ENCODE results near the gene ADAM23.

The ADAM23 gene

DNA sequence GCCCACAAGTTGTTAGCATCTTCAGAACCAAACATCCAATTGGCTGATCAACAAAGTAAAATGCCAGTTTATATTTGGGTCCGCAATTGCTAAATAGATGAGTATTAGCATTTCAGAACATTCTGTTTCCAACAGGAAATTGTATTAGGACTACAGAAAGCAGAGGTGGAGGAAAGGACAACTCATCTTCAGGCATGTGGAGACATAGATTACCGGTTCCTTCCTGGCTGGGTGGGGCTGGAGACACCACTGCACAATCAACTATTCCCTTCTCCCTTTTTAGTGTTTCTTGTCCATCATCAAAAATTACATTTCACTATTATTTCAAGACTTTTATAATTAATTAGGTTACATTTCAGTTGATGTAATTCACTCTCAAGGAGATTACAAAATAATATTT, 83.8 kb downstream of the ADAM23 start:
- Histone ChIP-seq H3K79me2 (ENCODE audit: insufficient read depth, low read length) (no peaks in the 10 kb centered on the region), H3K9ac (ENCODE audit: low read length) (no peak overlapping the region), H3K9me3 (ENCODE audit: insufficient read depth, low read length) (no peaks in the 10 kb centered on the region), H3F3A (ENCODE audit: insufficient read depth) (no peaks in the 10 kb centered on the region), H3K9me2 (replicated peaks; ENCODE audit: insufficient read depth, low read length) (no peaks in the 10 kb centered on the region), H3K27me3 (ENCODE audit: low read length) (no peaks in the 10 kb centered on the region), H3K36me3 (ENCODE audit: low read length) (no peaks in the 10 kb centered on the region), H2AFZ (ENCODE audit: low read depth, low read length, severe bottlenecking) (no peak overlapping the region), H3K4me3 (ENCODE audit: insufficient read depth, low read length, poor library complexity, severe bottlenecking) (no peak overlapping the region), H3K27ac (ENCODE audit: low read depth, low read length) (no peak overlapping the region), H4K20me1 (ENCODE audit: low read depth, low read length) (no peaks in the 10 kb centered on the region), H3K4me2 (ENCODE audit: low read depth, low read length, poor library complexity, severe bottlenecking) (no peak overlapping the region)
- TF ChIP-seq, protein P1, sequence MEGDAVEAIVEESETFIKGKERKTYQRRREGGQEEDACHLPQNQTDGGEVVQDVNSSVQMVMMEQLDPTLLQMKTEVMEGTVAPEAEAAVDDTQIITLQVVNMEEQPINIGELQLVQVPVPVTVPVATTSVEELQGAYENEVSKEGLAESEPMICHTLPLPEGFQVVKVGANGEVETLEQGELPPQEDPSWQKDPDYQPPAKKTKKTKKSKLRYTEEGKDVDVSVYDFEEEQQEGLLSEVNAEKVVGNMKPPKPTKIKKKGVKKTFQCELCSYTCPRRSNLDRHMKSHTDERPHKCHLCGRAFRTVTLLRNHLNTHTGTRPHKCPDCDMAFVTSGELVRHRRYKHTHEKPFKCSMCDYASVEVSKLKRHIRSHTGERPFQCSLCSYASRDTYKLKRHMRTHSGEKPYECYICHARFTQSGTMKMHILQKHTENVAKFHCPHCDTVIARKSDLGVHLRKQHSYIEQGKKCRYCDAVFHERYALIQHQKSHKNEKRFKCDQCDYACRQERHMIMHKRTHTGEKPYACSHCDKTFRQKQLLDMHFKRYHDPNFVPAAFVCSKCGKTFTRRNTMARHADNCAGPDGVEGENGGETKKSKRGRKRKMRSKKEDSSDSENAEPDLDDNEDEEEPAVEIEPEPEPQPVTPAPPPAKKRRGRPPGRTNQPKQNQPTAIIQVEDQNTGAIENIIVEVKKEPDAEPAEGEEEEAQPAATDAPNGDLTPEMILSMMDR (IDR thresholded peaks at IDR 0.05; ENCODE audit: insufficient read depth, low read length, poor library complexity, severe bottlenecking): no peak
- TF ChIP-seq EZH2phosphoT487 (conservative IDR thresholded peaks at IDR 0.05; ENCODE audit: low read length): no peak

DNA sequence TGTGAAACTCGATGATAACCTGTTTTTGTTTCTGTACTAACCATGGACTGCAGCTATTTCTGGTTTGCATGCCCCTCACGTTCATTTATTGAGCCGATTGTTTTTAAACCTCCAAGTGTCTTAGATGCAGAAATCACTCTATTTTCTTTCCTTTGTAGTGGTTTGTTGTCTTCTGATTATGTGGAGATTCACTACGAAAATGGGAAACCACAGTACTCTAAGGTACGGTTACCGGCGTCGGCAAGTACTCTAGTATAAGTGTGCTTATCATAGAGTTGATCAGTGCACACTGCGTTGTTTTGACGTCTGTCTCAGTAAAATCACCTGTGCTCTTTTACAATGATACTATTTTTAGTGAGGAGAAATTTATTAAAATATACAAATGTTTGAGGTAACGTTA, 87.4 kb downstream of the ADAM23 start:
- Histone ChIP-seq H3K27ac (ENCODE audit: low read depth, low read length) (no peak overlapping the region), H2AFZ (ENCODE audit: low read depth, low read length, severe bottlenecking) (no peak overlapping the region)

DNA sequence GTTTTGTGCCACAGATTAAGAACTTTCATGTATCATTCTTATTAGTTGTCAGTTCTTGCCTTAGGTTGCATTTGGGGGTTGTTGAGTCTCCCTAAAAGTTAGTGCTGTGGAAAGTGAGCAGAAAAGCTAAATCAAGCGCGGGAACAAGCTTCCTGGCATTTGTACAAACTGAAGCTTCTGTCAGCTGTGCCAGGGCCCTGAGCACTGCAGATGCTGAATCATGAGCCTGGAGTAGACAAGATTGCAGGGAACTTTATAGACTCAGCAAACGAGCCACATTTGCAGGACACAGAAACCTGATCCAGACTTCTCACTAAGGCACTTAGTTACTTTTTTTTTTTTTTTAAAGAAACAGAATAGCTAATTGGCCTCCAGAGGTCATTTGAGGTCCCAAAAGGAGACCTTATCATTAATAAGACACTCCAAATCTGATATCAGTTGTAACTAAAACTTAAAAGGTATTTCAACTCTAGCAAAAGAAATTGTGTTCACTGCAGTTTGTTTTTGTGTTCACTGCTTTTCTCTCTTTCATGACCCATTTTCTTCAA, 88.7 kb downstream of the ADAM23 start:
- Histone ChIP-seq H3K27ac (ENCODE audit: low read depth, low read length) (no peak overlapping the region), H3F3A (ENCODE audit: insufficient read depth) (no peaks in the 10 kb centered on the region), H3K9me2 (replicated peaks; ENCODE audit: insufficient read depth, low read length) (no peaks in the 10 kb centered on the region)

More for the DNA sequence above, 87.4 kb downstream of the ADAM23 start:
- Histone ChIP-seq H3K9me3 (ENCODE audit: insufficient read depth, low read length) (no peaks in the 10 kb centered on the region), H4K20me1 (ENCODE audit: low read depth, low read length) (no peaks in the 10 kb centered on the region), H3K4me2 (ENCODE audit: low read depth, low read length, poor library complexity, severe bottlenecking) (no peak overlapping the region), H3K9ac (ENCODE audit: low read length) (no peak overlapping the region), H3K79me2 (ENCODE audit: insufficient read depth, low read length) (no peaks in the 10 kb centered on the region), H3K36me3 (ENCODE audit: low read length) (no peaks in the 10 kb centered on the region), H3K27me3 (ENCODE audit: low read length) (no peaks in the 10 kb centered on the region), H3K9me2 (replicated peaks; ENCODE audit: insufficient read depth, low read length) (no peaks in the 10 kb centered on the region), H3K4me3 (ENCODE audit: insufficient read depth, low read length, poor library complexity, severe bottlenecking) (no peak overlapping the region), H3F3A (ENCODE audit: insufficient read depth) (no peaks in the 10 kb centered on the region)
- TF ChIP-seq EZH2phosphoT487 (conservative IDR thresholded peaks at IDR 0.05; ENCODE audit: low read length): no peak
- TF ChIP-seq, protein P1 (IDR thresholded peaks at IDR 0.05; ENCODE audit: insufficient read depth, low read length, poor library complexity, severe bottlenecking): no peak

More for the DNA sequence above, 88.7 kb downstream of the ADAM23 start:
- Histone ChIP-seq H3K9ac (ENCODE audit: low read length) (no peak overlapping the region), H3K36me3 (ENCODE audit: low read length) (no peaks in the 10 kb centered on the region), H3K79me2 (ENCODE audit: insufficient read depth, low read length) (no peaks in the 10 kb centered on the region), H4K20me1 (ENCODE audit: low read depth, low read length) (no peaks in the 10 kb centered on the region), H3K9me3 (ENCODE audit: insufficient read depth, low read length) (no peaks in the 10 kb centered on the region), H3K27me3 (ENCODE audit: low read length) (no peaks in the 10 kb centered on the region), H3K4me2 (ENCODE audit: low read depth, low read length, poor library complexity, severe bottlenecking) (no peak overlapping the region), H3K4me3 (ENCODE audit: insufficient read depth, low read length, poor library complexity, severe bottlenecking) (no peak overlapping the region), H2AFZ (ENCODE audit: low read depth, low read length, severe bottlenecking) (no peak overlapping the region)
- TF ChIP-seq, protein P1 (IDR thresholded peaks at IDR 0.05; ENCODE audit: insufficient read depth, low read length, poor library complexity, severe bottlenecking): no peak
- no peak for TF ChIP-seq EZH2phosphoT487 (conservative IDR thresholded peaks at IDR 0.05; ENCODE audit: low read length)
